Measurements from ENCODE around the gene ATP2A3.

GRCh38 chr17:3915581-3915994 lies 48.6 kb downstream of the ATP2A3 start:
- TF ChIP-seq CTCF (IDR thresholded peaks at IDR 0.05) = no peak
- TF ChIP-seq POLR2A (IDR thresholded peaks at IDR 0.05) = no peak
